Activated CD4-positive, CD25-positive, alpha-beta regulatory T cell treated with anti-CD3 and anti-CD28 coated beads, Interleukin-2, amount 50 U/mL, for 72 hours (primary cell): ENCODE data around the gene PTPRJ.
"Not testable (repeated sequence)": the region's sequence is repeated elsewhere in the genome, so short reads cannot be mapped to it uniquely, and the experiment has no call there.

Experiments
- DNase-seq: peaks from one replicate; pipeline ENCODE4 v3.0.0; 2021

Gene PTPRJ

GRCh38 chr11:48019217-48019584 is 38.8 kb downstream of the PTPRJ start:
- no peak for DNase-seq

- no peak for DNase-seq
Observed at GRCh38 chr11:48019595-48019994, 39.2 kb downstream of the PTPRJ start.

GRCh38 chr11:48020092-48020755 is 39.9 kb downstream of the PTPRJ start:
- DNase-seq = no peak

GRCh38 chr11:48021201-48021820 is 41.0 kb downstream of the PTPRJ start:
- not testable (repeated sequence) for DNase-seq

- no peak for DNase-seq
Observed at GRCh38 chr11:48022445-48022844, 42.1 kb downstream of the PTPRJ start.

GRCh38 chr11:48023608-48024007 is 43.2 kb downstream of the PTPRJ start:
- DNase-seq = not testable (repeated sequence)

- no peak for DNase-seq
Observed at GRCh38 chr11:48024635-48025071, 44.3 kb downstream of the PTPRJ start.

- DNase-seq = no peak
Observed at GRCh38 chr11:48025293-48025983, 45.1 kb downstream of the PTPRJ start.

GRCh38 chr11:48025984-48026340 is 45.6 kb downstream of the PTPRJ start:
- no peak for DNase-seq

GRCh38 chr11:48028914-48029680 is 48.7 kb downstream of the PTPRJ start:
- DNase-seq = no peak

GRCh38 chr11:48029681-48030290 is 49.4 kb downstream of the PTPRJ start:
- no peak for DNase-seq

- DNase-seq = no peak
Observed at GRCh38 chr11:48031602-48032001, 51.2 kb downstream of the PTPRJ start.

- DNase-seq = no peak
Observed at GRCh38 chr11:48032721-48033120, 52.4 kb downstream of the PTPRJ start.

- DNase-seq = no peak
Observed at GRCh38 chr11:48033918-48034341, 53.6 kb downstream of the PTPRJ start.

- DNase-seq = no peak
Observed at GRCh38 chr11:48034926-48035871, 54.8 kb downstream of the PTPRJ start.

- DNase-seq = no peak
Observed at GRCh38 chr11:48036011-48036410, 55.7 kb downstream of the PTPRJ start.

- DNase-seq = no peak
Observed at GRCh38 chr11:48036466-48036865, 56.1 kb downstream of the PTPRJ start.

- DNase-seq = no peak
Observed at GRCh38 chr11:48037709-48038468, 57.5 kb downstream of the PTPRJ start.

GRCh38 chr11:48040830-48041444 is 60.6 kb downstream of the PTPRJ start:
- DNase-seq = no peak

GRCh38 chr11:48041877-48042695 is 61.7 kb downstream of the PTPRJ start:
- no peak for DNase-seq
